H1 (cell line): Measurements from ENCODE around the gene AIFM2. TPM values are rescaled to one million over a fixed set of nuclear protein-coding genes. Genes with fewer than 3 reads are reported as not detected.

Experiments
- ASH2L ChIP-seq: fragments of 200-600, 300-600 bp; sonication (generic); IDR thresholded peaks from one replicate; pipeline ENCODE4 v1.7.1; 2017; ENCODE audit warnings: low read length
- CBX8 ChIP-seq: fragments of 300-800, 300-1000 bp; sonication (generic); IDR thresholded peaks from 2 replicates; pipeline ENCODE4 v1.7.1; 2016; ENCODE audit warnings: low read depth, low read length, borderline replicate concordance
- E2F6 ChIP-seq: IDR thresholded peaks from 2 replicates; pipeline ENCODE4 v1.6.1; 2012; ENCODE audit warnings: inconsistent platforms
- KDM1A ChIP-seq: fragments of 200-600, 300-600 bp; sonication (generic); IDR thresholded peaks from 2 replicates; pipeline ENCODE4 v1.7.1; 2016; ENCODE audit warnings: mild to moderate bottlenecking, low read length, borderline replicate concordance
- RAD21 ChIP-seq, 2 experiments: IDR thresholded peaks in 1 of 2; conservative IDR thresholded peaks in 1 of 2; 2 replicates each; pipeline ENCODE4 v1.6.1; 2011; ENCODE audit warnings: low read depth in 2 of 2, low read length in 2 of 2, improper control_type of control experiment in 1 of 2, inconsistent platforms in 1 of 2, mild to moderate bottlenecking in 1 of 2, moderate library complexity in 1 of 2
- RBBP5 ChIP-seq: IDR thresholded peaks from 2 replicates; pipeline ENCODE4 v1.7.1; 2012; ENCODE audit warnings: low read depth, mild to moderate bottlenecking, inconsistent platforms, low read length, moderate library complexity, borderline replicate concordance
- SAP30 ChIP-seq: fragments of 300-600 bp; sonication (generic); IDR thresholded peaks from 2 replicates; pipeline ENCODE4 v1.7.1; 2012; ENCODE audit warnings: low read length, moderate library complexity, mild to moderate bottlenecking, inconsistent platforms; ENCODE audit not compliant: insufficient read depth, insufficient replicate concordance
- SIN3A ChIP-seq, 2 experiments: IDR thresholded peaks in 1 of 2; conservative IDR thresholded peaks in 1 of 2; 2 replicates each; pipeline ENCODE4 v1.6.1; 2011 to 2012; ENCODE audit warnings: low read length in 2 of 2, improper control_type of control experiment in 1 of 2, low read depth in 1 of 2, mild to moderate bottlenecking in 1 of 2
- SIRT6 ChIP-seq: IDR thresholded peaks from one replicate; pipeline ENCODE4 v1.7.1; 2012; ENCODE audit warnings: low read length, inconsistent platforms
- polyA plus RNA-seq, 7 experiments: library from polyadenylated mRNA; depleted of rRNA in 3 of 7; stranded (reverse) in 5 of 7; unstranded in 2 of 7; fragments of >200 nt in 5 of 7; fragments of 200-250 nt in 2 of 7; gene quantifications; 1 replicate in 5 of 7; 2 replicates in 1 of 7; 4 replicates in 1 of 7; pipeline versions ENCODE4 v1.2.1 to v1.2.3, GENCODE V29; 2011 to 2013; ENCODE audit warnings: missing spikeins in 2 of 7, mixed read lengths in 2 of 7
- total RNA-seq: library from RNA; stranded (reverse); fragmentation: NEBNext Ultra II Directional; extraction: Animal tissue kit (Norgen Biotek cat#: 25700); gene quantifications from 2 replicates; pipeline ENCODE4 v1.2.1, GENCODE V29; 2021

AIFM2 gene
- total and polyA plus RNA-seq, 2 of the 8 experiments (the other 6 are each of a cell fraction or from before 2014, with no cell fraction given): 4.0 TPM

GRCh38 chr10:70158113-70158512, 25.5 kb upstream of the AIFM2 start (continued):
- no peak for TF ChIP-seq E2F6
- TF ChIP-seq SIRT6: no peak
- no peak for TF ChIP-seq CBX8
- no peak for TF ChIP-seq SAP30
- TF ChIP-seq RAD21 (IDR thresholded peaks at IDR 0.05 in 1 of 2, conservative IDR thresholded peaks at IDR 0.05 in 1 of 2; ENCODE audit: low read depth in 2 of 2, low read length in 2 of 2): no peak
- no peak for TF ChIP-seq SIN3A (conservative IDR thresholded peaks at IDR 0.05 in 1 of 2, IDR thresholded peaks at IDR 0.05 in 1 of 2; ENCODE audit: low read depth in 1 of 2, low read length in 2 of 2)
- TF ChIP-seq RBBP5: no peak
- no peak for TF ChIP-seq ASH2L
- no peak for TF ChIP-seq KDM1A
